ENCODE measurements around the gene PDZD4. TPM values are rescaled to one million over a fixed set of nuclear protein-coding genes. Genes with fewer than 3 reads are reported as not detected.

The PDZD4 gene
- polyA plus RNA-seq, 1 donor (not counting 4 experiments of a cell fraction or from before 2014, with no cell fraction given): 0.05 TPM

GRCh38 chrX:153755136-153755535 is 75.2 kb downstream of the PDZD4 start:
- Histone ChIP-seq H3K27ac (ENCODE audit: control insufficient read depth, insufficient read depth, low read length) (no peak overlapping the region), H3K4me3 (ENCODE audit: control insufficient read depth in 2 of 3, extremely low read depth in 1 of 3, insufficient read depth in 2 of 3, low read depth in 1 of 3, low read length in 3 of 3) (no peak overlapping the region), H3K9ac (ENCODE audit: control insufficient read depth, extremely low read depth, insufficient read depth, low read length) (no peak overlapping the region), H3K36me3 (ENCODE audit: control insufficient read depth in 2 of 2, extremely low read depth in 1 of 2, insufficient read depth in 2 of 2, low read length in 2 of 2) (no peaks in the 10 kb centered on the region), H3K4me1 (ENCODE audit: control insufficient read depth, extremely low read depth, insufficient read depth, low read length) (no peaks in the 10 kb centered on the region), H3K79me2 (ENCODE audit: control insufficient read depth, insufficient read depth, low read length) (no peaks in the 10 kb centered on the region), H3K27me3 (ENCODE audit: control insufficient read depth, extremely low read depth, insufficient read depth, low read length) (no peaks in the 10 kb centered on the region), H4K20me1 (ENCODE audit: control insufficient read depth, extremely low read depth, insufficient read depth, low read length) (no peaks in the 10 kb centered on the region), H3K9me1 (ENCODE audit: control insufficient read depth, extremely low read depth, insufficient read depth, low read length) (no peaks in the 10 kb centered on the region), H3K4me2 (ENCODE audit: control insufficient read depth, extremely low read depth, insufficient read depth, low read depth, low read length) (no peak overlapping the region), H3K9me3 (ENCODE audit: control insufficient read depth, low read depth, low read length) (no peaks in the 10 kb centered on the region), H2AFZ (ENCODE audit: control insufficient read depth, low read length) (no peak overlapping the region)
- FAIRE-seq (no peak), DNase-seq (ENCODE audit: low read depth, low spot score) (no peak)
- dilution Hi-C loops (cut with MboI; ENCODE audit: extremely low pct_ligation_motif_present, low sequenced_read_pairs): no loop called here
- TF ChIP-seq EZH2 (IDR thresholded peaks at IDR 0.05; ENCODE audit: low read length) (no peak), CTCF (optimal IDR thresholded peaks at IDR 0.05 in 1 of 3, IDR thresholded peaks at IDR 0.05 in 1 of 3, conservative IDR thresholded peaks at IDR 0.05 in 1 of 3; ENCODE audit: extremely low read depth in 1 of 3, insufficient read depth in 2 of 3, low read length in 3 of 3) (no peak)

Other genes with a start within 250 kb of the PDZD4 start
- 31.1 to 36.4 TPM (median 33.5 TPM) in 3 replicates for gene CCNQ, start 231.4 kb downstream of the PDZD4 start, polyA plus RNA-seq
- 0.47 to 0.57 TPM (median 0.50 TPM) in 3 replicates for gene DUSP9, start 183.3 kb downstream of the PDZD4 start, polyA plus RNA-seq
- 0.05 to 0.37 TPM (median 0.24 TPM) in 3 replicates for gene PNCK, start 156.7 kb downstream of the PDZD4 start, polyA plus RNA-seq
- gene SLC6A8, start 142.6 kb downstream of the PDZD4 start, polyA plus RNA-seq: 33.6 to 56.7 TPM (median 56.1 TPM) in 3 replicates
- gene BCAP31, start 106.2 kb downstream of the PDZD4 start, polyA plus RNA-seq: 260 to 267 TPM (median 262 TPM) in 3 replicates
- 0.81 to 2.0 TPM (median 0.86 TPM) in 3 replicates for gene ABCD1, start 105.7 kb downstream of the PDZD4 start, polyA plus RNA-seq
- 7.2 to 14.4 TPM (median 8.6 TPM) in 3 replicates for gene PLXNB3, start 66.3 kb downstream of the PDZD4 start, polyA plus RNA-seq
- 0.08 to 0.21 TPM (median 0.10 TPM) in 3 replicates for gene SRPK3, start 49.5 kb downstream of the PDZD4 start, polyA plus RNA-seq
- 44.7 to 73.5 TPM (median 45.8 TPM) in 3 replicates for gene IDH3G, start 36.2 kb downstream of the PDZD4 start, polyA plus RNA-seq
- gene SSR4, start 35.9 kb downstream of the PDZD4 start, polyA plus RNA-seq: 187 to 320 TPM (median 209 TPM) in 3 replicates
- 18.2 to 31.1 TPM (median 23.3 TPM) in 3 replicates for gene L1CAM, start 55.6 kb upstream of the PDZD4 start, polyA plus RNA-seq
- gene AVPR2, start 74.1 kb upstream of the PDZD4 start, polyA plus RNA-seq: not detected in 3 replicates
- gene ARHGAP4, start 95.7 kb upstream of the PDZD4 start, polyA plus RNA-seq: 0.35 to 0.66 TPM (median 0.55 TPM) in 3 replicates
- gene NAA10, start 104.5 kb upstream of the PDZD4 start, polyA plus RNA-seq: 103 to 149 TPM (median 112 TPM) in 3 replicates
- gene RENBP, start 114.1 kb upstream of the PDZD4 start, polyA plus RNA-seq: 0.08 to 0.40 TPM (median 0.16 TPM) in 3 replicates
- gene HCFC1, start 141.3 kb upstream of the PDZD4 start, polyA plus RNA-seq: 2.7 to 7.0 TPM (median 3.0 TPM) in 3 replicates
- 6.6 to 13.1 TPM (median 7.5 TPM) in 3 replicates for gene TMEM187, start 142.2 kb upstream of the PDZD4 start, polyA plus RNA-seq
- 41.5 to 70.1 TPM (median 65.5 TPM) in 3 replicates for gene IRAK1, start 189.4 kb upstream of the PDZD4 start, polyA plus RNA-seq

All from keratinocyte (primary cell).